GM21367 (cell line): ENCODE measurements around the gene TAS2R60.
"Not testable (repeated sequence)": the region's sequence is repeated elsewhere in the genome, so short reads cannot be mapped to it uniquely, and the experiment has no call there.

ENCODE experiments used
- ATAC-seq: cut with Tn5 transposase; IDR thresholded peaks from one replicate; pipeline ENCODE4 v1.9.1; 2021; ENCODE audit not compliant: unreplicated experiment

Gene TAS2R60

DNA sequence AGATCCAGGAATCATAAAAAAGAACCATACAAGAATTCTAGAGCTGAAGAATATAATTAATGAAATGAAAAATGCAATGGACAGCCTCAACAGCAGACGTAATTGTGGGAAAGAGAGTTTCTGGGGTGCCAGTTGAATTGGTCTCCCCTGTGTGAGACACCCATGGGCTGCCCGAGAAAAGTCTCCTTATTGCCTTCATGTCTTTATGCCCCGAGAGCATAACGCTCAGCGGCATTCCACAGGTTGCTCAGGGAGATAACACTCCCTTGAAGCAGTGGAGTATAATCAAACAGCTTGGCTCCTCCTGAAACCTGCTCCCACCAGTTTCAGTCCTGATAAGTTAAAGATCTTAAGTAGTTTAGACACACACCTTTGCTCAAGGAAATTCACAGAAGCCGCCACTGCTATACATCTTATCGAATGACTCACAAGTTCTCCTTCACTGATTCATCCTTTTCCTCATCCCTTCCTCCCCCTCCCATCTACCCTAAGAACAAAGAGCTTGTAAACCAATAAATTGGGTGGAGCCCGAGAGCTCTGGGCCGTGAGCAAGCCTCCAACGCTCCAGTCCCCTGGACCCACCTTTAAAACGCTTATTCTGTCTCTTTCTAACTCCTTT lies 28.9 kb downstream of the TAS2R60 start:
- ATAC-seq: not testable (repeated sequence)

DNA sequence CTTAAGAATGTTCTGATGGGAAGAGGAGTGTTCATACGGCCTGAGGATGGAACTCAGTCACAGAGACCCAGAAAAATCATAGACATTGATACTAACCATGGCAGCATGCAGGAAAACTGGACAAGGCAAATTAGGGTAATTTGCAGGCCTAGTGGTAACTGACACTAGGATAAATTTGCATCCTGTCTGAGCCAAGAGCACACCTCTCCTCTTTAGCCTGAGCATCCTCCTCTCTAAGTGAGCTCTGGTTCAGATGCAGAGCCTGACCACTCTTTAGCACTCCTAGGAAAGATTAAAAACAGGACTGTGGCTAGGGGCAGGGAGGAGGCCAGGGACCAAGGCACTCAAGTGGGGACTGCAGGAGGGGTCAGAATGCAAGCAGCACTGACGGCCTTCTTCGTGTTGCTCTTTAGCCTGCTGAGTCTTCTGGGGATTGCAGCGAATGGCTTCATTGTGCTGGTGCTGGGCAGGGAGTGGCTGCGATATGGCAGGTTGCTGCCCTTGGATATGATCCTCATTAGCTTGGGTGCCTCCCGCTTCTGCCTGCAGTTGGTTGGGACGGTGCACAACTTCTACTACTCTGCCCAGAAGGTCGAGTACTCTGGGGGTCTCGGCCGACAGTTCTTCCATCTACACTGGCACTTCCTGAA lies 34.4 kb downstream of the TAS2R60 start, which contains the start of gene TAS2R41:
Gene TAS2R41, plus strand, starts transcription at position 373 of the 650 bp plus-strand sequence. Its CDS starts 0 bp downstream, at position 373.
- ATAC-seq: no peak

DNA sequence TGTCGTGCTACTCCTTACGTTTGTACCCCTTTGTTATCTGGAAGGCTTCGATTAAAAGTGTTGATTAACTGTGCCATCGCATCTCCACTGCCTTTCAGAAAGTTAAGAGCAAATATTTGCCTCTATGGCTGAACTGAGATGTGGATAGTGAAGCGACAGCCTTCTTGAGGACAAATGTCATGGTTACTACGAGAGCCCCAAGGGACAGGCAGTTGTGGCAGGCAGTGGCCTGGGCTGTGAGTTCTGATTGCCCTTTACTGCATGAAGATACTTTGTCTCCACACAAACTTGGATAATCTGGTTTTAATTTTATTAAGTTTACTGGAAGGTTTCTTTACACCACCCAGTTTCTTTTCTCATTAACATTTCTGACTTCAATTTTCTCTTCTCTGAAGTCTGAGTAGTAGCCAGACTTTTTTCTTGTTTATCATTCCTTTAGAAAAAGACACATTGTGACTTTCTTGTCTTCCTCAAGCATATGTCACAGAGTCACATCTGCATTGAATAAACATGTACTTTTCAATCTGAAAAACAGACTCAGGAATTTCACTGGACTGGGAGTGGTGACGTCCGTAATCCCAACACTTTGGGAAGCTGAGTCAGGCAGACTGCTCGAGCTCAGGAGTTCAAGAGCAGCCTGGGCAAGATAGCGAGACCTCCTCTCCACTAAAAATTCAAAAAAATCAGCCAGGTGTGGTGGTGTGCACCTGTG lies 36.0 kb downstream of the TAS2R60 start:
- ATAC-seq: no peak

DNA sequence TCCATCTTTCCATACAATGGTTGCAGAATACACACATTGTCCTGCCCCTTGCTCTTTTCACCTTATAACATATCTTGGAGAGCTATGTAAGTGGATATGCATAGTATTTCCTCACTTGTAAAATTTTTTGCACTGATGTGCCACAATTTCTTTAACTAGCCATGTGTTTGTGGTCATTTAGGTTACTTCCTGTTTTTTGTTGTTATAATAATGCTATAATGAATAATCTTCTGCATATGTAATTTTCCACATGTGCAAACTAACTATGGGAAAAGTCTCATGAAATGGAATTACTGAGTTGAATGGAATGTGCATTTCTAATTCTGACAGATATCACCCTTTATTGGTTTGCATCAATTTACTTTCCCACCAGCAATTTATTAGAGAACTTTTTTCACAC lies 37.2 kb downstream of the TAS2R60 start:
- no peak for ATAC-seq

DNA sequence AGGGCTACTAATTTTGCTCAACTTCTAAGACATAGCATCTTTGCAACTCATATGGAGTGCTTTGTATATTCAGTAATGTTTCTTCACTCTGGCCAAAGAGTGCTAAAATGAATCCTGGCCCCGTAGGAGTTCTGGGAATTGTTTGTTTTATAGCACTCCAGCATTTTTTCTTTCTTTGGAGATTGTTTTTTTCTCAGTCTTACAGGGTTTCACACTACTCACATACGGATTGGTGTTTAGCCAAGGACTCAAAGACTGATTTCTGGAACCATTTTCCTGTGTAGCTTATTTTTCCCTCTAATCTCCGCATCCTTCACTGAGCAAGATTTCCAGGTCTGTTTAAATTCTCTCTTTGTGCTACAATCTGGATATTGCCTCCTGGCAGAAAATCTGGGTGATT lies 40.9 kb downstream of the TAS2R60 start:
- ATAC-seq: no peak

DNA sequence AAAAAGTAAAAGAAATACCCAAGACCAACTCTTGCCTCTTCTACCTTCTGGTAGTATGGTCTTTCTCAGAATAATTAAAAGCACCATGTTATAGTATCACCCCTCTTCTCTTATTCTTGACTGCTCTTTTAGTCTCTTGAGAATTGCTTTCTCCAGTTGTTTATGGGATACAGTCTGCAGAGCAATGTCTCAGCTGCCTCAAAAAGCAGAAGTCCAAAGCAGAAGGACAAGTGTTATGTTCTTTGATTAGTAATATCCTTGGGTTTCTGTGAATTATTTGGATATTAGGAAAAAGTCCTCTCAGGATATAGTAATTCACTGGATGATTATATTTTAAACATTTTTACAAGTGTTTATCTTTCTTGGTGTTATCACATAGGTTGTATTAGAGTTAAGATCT lies 41.8 kb downstream of the TAS2R60 start:
- no peak for ATAC-seq

DNA sequence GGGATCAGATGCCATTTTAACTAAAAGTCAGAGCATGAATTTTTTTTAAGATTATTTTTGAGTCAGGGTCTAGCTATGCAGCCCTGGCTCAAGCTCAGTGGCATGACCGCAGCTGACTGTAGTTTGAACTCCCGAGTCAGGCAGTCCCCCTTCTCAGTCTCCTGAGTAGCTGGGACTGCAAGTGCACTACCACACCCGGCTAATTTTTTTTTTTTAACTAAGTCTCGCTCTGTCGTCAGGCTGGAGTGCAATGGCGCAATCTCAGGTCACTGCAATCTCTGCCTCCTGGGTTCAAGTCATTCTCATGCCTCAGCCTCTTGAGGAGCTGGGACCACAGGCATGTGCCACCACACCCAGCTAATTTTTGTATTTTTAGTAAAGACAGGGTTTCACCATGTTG lies 42.2 kb downstream of the TAS2R60 start:
- no peak for ATAC-seq

DNA sequence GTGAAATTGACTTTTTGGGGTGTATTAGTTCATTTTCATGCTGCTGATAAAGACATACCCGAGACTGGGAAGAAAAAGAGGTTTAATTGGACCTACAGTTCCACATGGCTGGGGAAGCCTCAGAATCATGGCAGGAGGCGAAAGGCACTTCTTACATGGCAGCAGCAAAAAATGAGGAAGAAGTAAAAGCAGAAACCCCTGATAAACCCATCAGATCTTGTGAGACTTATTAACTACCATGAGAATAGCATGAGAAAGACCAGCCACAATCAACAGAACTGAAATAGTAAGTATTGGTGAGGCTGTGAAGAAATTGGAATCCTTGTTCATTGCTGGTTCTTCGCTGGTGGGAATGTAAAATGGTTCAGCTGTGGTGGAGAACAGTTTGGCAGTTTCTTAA lies 43.0 kb downstream of the TAS2R60 start:
- not testable (repeated sequence) for ATAC-seq

DNA sequence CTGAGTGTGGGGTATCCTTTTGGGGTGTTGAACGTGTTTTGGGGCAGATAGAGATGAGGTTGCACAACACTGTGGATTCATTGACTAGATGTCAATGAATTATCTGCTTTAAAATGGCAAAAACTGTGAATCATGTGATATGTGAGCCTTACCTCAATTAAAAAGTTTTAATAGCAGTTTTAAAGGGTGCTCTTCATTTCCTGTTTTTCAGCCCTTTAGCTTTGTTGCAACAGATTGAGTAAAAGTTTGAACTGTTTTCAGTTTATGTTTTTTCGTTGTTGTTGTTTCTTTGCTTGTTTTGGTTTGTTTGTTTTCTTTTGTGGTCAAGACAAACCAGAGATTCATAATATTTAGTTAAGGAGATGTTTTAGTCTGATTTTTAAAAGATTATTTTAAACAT lies 43.8 kb downstream of the TAS2R60 start:
- ATAC-seq: no peak

DNA sequence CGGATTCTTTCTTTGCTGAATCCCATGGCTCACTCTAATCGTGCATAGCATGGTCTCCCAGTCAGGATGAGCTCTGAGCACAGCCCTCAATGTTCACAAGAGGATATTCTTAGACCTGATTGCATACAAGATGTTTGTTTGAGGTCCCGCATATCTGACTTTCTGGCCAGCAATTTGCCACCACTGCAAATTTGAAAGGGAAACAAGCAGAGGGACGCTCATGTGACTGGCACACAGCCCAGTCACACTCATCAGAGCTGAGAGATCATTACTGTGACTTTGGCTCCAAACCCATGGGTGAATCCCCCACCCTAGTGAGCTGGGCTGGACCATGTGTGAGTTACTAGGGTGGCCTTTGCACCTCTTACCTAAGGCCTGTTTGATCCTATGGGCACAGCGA lies 44.3 kb downstream of the TAS2R60 start:
- no peak for ATAC-seq

DNA sequence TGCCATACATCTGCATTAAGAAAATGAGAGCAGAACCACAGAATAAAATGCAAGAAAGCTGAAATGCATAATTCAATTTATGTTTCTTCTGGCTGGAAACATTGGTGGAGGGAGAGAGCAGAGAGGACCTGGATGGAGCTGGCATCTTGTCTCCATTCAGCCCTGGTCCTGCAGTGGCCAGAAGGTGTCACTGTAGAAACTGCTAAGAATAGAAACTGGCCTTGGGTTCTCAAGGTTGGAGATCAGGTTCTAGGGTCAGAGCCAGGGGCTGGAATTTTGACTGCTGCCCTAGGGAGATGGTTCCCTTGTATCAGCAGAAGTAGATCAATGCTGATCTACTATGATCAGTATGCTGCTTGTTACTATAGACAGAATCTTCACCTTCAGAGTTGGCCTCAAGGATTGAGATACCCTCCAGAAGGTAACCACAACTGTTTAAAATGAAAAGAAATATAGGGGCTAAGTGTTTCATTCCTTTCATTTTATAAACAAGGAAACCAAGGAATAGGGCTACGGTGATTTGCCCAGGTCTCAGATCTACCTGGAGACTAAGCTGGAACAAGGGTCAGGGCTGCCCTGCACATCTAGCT lies 47.6 kb downstream of the TAS2R60 start:
- ATAC-seq: no peak

DNA sequence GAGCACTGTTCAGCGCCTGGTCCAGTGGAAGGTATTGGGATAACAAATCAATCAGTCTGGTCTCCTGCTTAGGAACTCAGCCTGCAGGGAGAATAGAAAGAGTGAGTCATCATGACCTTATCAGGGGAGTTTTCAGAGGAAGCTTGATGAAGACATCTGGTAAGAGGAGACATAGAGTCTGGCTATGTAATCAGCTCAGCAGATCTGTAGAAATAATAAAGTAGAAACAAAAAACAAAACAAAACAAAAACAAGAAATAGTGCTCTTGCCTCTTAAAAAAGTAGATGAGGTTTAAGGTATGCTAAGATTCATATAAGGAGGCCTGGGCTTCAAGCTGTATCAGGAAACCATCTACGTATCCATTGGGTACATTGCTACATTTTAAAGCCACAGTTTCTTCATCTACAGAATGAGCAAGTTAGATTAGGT lies 48.8 kb downstream of the TAS2R60 start:
- ATAC-seq: no peak

DNA sequence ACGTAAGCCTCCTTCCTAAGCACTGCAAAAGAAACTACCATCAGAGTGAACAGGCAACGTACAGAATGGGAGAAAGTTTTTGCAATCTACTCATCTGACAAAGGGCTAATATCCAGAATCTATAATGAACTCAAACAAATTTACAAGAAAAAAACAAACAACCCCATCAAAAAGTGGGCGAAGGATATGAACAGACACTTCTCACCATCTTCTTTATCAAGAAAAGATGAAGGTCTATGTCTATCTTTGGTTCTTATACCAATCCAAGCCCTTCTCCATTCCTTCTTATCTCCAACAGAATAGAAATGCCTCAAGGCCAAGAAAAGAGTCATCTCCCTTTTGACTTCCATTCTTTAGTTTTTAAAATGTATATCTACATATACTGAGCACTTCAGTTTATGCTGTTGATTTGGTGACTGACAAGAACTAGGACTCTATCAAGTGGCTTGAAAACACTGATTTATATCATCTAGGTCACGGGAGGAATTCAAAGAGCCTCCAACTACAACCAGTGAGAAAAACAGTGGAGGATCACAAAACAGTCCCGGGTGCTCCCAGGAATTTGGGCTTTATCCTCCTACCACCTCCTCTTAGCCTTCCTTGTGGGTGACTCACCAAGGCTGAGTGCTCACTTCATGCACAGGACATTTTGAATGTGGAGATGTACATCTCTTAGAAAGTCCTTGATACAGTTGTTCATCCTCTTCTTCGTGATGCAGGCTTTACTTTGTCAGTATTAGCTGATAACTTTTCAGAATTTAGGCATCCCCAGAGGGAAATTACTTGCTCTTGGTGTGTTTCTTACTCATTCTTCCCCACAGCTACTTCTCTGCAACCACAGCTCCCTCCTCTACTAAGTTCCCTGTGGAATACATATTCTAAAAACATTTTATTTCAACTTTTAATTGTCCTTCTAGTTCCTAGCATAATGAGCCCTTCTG lies 49.8 kb downstream of the TAS2R60 start:
- no peak for ATAC-seq

DNA sequence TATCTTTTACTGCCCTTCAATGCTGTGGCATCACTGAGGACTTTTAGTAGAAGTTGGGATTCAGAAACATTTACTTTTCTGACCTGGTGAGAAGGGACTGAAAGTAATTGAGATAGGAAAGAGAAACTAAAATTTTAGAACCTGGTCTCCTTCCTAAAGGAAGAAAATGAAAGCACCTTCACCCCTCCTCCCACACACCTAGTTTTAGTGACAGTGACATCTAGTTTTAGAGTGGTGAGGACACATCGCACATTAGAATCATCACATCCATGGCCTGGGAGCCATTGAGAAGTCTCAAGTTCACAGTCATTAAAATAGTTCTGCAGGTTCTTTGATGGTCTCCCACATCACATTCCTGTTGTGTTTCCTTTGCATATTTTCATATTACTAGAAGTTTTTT lies 50.5 kb downstream of the TAS2R60 start:
- no peak for ATAC-seq
